Measurements from ENCODE around the gene HCST.
A peak's percentile ranks its signal among the peaks of the same experiment; 100 is the strongest.
"Not testable (repeated sequence)": the region's sequence is repeated elsewhere in the genome, so short reads cannot be mapped to it uniquely, and the experiment has no call there.

HCST gene

GRCh38 chr19:35907377-35907745 is 5.0 kb downstream of the HCST start:
- no peak for DNase-seq

GRCh38 chr19:35908010-35908441 is 5.7 kb downstream of the HCST start, which contains the start of gene TYROBP:
TSS of gene TYROBP (minus strand) at chr19:35908295. CDS start at chr19:35908228, 67 bp downstream.
- DNase-seq, result no peak

GRCh38 chr19:35908973-35909683 is 6.8 kb downstream of the HCST start:
- DNase-seq, result peak; percentile 62

DNA sequence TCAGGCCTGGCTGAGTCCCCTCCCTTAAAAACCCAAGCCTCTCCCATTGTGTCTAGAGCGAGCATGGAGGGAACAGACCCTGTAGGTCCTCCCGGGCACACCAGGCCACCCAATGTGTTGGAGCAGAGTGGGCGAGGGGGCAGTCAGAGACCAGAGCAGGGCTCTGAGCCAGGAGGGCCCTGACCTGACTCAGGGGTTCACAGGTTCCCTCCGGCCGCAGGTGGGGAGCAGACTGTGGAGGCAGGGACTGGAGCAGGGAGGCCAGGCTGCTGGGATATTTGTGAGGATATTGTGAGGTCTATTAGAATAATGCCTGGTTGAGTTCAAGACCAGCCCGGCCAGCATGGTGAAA is 7.3 kb downstream of the HCST start:
- DNase-seq, result no peak

DNA sequence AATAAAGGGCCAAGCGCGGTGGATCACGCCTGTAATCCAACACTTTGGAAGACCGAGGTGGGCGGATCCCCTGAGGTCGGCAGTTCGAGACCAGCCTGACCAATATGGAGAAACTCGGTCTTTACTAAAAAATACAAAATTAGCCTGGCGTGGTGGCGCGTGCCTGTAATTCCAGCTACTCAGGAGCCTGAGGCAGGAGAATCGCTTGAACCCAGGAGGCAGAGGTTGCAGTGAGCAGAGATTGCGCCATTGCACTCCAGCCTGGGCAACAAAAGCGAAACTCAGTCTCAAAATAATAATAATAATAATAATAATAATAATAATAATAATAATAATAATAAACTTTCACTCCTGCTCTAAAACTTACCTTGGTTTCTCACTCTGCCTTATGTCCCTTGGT is 8.0 kb downstream of the HCST start:
- DNase-seq, result not testable (repeated sequence)

DNA sequence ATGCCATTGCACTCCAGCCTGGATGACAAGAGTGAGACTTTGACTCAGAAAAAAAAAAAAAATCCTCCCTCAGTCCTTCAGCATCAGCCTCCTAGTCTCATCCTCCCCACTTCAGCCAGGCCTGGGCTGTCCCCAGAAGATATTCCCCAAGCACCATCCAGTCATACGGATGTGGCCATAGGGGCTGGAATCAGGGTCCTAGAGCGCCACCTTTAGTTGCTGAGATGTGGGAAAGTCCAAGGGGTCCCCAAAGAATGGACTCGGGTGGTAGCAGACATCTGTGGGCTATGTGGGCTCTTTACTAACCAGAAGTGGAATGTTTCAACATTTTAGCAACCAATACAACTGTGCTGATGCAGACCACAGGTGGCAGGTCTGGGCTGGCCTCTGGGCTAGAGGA is 8.8 kb downstream of the HCST start:
- no peak for DNase-seq

GRCh38 chr19:35911790-35912189 is 9.5 kb downstream of the HCST start:
- no peak for DNase-seq

GRCh38 chr19:35913589-35913988 is 11.3 kb downstream of the HCST start:
- no peak for DNase-seq

- no peak for DNase-seq
These were observed 13.1 kb downstream of the HCST start for GRCh38 chr19:35915443-35915842.

DNA sequence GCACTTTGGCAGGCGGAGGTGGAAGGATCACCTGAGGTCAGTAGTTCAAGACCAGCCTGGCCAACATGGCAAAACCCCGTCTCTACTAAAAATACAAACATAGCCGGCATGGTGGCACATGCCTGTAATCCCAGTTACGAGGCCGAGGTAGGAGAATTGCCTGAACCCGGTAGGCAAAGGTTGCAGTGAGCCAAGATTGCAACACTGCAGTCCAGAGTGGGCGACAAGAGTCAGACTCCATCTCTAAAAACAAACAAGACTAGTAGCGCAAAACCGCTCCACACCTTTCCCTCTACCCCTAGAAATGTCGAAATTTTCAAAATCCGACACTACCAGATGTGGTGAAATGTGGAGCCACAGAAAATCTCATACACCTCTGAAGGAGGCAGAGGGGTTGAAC is 17.0 kb downstream of the HCST start:
- no peak for DNase-seq

- no peak for DNase-seq
These were observed 18.7 kb downstream of the HCST start for GRCh38 chr19:35921012-35921411.

DNA sequence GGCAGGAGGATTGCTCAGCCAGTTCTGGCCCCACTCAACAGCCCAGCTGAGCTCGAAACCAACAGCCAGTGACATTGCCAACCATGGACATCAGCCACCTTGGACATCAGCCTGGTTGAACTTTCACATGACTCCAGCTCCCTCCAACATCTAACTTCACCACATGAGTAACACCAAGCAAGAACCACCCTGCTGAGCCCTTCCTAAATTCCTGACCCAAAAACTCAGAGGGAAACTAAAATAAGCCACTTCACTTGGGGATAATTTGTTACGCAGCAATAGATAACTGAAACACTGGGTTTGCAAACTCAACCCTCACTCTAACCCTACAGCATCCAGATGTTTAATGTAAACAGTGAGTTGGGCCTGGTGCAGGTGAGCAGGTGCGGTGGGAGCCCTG is 23.2 kb downstream of the HCST start:
- DNase-seq, result no peak

DNA sequence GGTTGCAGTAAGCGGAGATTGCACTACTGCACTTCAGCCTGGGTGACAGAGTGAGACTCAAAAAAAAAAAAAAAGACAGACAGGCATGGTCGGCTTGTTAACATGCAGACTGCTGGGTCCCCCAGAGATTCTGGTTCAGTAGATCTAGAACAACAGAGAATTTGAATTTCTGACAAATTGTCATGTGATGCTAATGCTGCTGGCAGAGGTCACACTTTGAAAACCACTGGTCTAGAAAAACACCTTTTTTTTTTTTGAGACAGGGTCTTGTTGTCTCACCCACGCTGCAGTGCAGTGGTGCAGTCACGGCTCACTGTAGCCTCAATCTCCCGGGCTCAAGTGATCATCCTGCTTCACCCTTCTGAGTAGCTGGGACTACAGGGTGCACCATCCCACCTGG is 26.2 kb downstream of the HCST start:
- DNase-seq, result no peak

GRCh38 chr19:35929876-35930275 is 27.5 kb downstream of the HCST start:
- no peak for DNase-seq

- peak; percentile 100 for DNase-seq
These were observed 29.0 kb downstream of the HCST start for GRCh38 chr19:35931161-35931873.

DNA sequence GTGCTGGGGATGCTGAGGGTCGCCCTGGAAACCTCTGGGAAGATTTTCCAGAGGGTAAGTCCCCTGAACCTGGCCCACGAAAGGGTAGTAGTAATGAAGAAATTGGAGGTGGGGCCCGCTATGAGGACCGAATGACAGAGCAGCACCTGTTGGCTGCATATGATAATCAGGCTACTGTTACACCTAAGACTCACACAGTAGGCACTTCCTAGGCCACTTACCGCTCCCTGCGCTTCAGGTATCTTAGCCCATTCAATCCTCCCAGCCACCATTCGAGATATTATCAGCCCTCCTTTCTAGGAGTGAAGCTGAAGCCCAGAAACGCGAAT is 29.5 kb downstream of the HCST start:
- DNase-seq, result no peak

- DNase-seq, result no peak
These were observed 30.1 kb downstream of the HCST start for GRCh38 chr19:35932291-35932936.

GRCh38 chr19:35935911-35936737 is 33.8 kb downstream of the HCST start, which contains the start of gene LRFN3:
TSS of gene LRFN3 (plus strand) at chr19:35936374. CDS start at chr19:35939426, 3,052 bp downstream.
- peak; percentile 84 for DNase-seq

DNA sequence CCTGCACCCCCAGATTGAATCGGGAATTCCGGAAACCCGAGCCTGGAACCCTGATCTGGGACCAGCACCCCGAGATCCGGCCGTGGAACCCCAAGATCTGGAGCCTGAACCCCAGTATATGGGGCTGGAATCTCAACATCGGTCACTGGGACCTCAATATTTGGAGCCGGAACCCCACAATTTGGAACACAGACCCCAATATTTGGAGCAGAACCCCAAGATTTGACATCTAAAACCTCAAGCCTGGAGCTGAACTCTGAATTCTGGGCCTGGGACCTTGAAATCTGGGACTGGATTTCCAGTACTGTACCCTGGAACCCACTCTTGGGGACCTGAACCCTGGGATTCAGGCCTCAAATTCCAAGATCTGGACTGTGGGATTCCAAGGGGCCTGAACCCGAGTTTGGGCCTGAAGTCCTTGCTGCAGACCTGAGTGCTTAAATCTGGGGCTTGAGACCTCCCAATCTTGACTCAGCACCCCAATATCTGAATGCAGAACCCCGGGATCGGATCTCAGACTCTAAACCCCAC is 34.5 kb downstream of the HCST start:
- no peak for DNase-seq

GRCh38 chr19:35937345-35938281 is 35.3 kb downstream of the HCST start:
- no peak for DNase-seq
